SH-SY5Y (cell line): ENCODE data around the gene BPIFB3.

Experiments used
- GATA2 ChIP-seq: IDR thresholded peaks from 2 replicates; pipeline ENCODE4 v1.6.1; 2011; ENCODE audit warnings: mild to moderate bottlenecking, low read depth, low read length
- GATA3 ChIP-seq: IDR thresholded peaks from 2 replicates; pipeline ENCODE4 v1.6.1; 2011; ENCODE audit warnings: low read depth, mild to moderate bottlenecking, low read length, moderate library complexity

The BPIFB3 gene

DNA sequence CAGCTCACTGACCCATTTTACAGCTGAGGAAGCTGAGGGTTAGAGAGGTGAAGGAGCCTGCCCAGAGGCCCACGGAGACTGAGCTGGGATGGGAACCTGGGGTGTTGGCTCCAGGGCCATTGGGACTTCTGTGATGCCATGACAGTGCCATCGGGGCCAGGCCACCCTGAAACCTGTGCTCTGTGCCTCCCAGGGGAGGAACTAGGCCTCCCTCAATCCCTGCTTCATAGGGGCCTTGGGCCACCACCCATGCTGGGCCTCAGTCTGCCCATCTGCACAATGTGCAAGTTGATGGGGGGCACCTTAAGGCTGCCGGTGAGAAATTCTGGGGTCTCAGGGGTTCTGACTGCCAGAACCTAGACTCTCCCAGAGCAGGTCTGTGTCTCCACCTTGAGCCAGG lies 50.6 kb downstream of the BPIFB3 start:
- no peak for TF ChIP-seq GATA2
- no peak for TF ChIP-seq GATA3

DNA sequence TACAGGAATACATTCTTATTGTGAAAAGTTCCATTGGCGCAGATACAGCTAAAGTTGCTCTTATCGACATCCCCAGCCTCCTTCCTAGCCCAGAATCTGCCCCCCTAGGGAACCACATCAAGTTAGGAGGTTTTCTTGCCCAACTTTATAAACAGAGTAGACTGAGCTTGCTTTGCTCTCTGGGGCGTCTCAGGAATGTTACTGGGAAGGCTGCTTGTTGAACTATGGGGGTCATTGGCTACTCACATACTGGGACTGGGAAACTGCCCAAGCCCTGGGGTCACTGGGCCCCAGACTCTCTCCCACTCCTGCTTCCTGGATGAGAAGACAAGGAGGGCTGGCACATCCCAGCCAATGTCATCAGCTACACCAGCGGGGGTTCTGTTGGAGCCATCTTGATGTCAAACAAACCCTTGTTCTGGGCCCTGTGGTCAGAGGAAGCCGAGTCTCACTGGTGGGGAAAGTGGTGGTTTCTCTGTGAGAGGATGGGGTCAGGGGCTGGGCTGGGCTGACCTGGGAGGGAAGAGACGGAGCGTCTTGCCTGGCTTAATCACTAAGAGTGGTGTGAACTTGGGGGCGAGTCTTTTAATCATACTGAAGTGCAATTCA lies 51.7 kb downstream of the BPIFB3 start:
- TF ChIP-seq GATA2 (no peak), GATA3 (no peak)

DNA sequence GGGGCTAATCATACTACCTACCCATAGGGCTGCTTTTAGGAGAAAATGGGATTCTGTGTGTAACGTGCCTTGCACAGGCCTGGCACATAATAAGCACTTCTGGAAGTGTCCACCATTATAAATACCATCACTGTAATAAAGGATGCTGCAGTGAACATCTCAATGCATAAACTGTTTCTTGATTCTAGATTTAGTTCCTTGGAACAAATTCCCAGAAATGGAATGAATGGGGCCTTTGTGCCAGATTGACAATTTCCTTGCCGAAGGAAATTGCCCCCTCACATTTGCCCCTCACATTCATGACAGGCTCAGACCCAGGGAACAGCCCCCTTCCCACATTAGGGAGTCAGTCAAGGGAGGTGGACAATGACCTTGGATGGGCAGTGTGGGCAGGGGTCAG lies 55.0 kb downstream of the BPIFB3 start:
- TF ChIP-seq GATA2 (no peak), GATA3 (no peak)

DNA sequence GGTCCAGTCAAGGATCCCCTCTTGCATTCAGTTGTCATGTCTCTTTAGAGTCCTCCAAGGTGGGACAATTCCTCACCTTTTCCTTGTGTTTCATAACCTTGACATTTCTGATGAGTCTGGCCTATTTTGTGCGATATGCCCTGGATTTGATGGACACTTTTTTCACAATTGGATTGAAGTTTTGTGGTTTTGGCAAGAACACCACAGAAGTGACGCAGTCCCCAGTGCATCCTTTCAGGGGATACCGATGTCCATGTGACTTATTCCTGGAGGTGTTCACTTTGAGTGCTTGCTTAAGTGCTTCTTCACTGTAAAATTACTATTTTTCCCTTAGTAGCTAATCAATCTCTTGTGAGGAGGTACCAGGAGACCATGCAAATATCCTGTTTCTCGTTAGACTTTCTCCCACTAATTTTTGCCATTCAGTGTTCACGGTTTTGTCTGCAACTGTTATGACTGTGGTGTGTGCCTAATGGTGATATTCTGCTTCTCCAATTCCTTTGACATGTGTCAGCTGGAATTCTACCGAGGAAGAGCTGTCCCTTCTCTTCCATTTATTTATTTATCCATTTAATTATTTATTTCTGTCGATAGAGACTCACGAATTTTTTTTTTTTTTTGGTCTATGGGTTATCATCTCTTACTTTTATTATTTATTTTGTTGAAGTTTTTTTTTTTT lies 56.6 kb downstream of the BPIFB3 start:
- TF ChIP-seq GATA3, result no peak
- TF ChIP-seq GATA2, result no peak

DNA sequence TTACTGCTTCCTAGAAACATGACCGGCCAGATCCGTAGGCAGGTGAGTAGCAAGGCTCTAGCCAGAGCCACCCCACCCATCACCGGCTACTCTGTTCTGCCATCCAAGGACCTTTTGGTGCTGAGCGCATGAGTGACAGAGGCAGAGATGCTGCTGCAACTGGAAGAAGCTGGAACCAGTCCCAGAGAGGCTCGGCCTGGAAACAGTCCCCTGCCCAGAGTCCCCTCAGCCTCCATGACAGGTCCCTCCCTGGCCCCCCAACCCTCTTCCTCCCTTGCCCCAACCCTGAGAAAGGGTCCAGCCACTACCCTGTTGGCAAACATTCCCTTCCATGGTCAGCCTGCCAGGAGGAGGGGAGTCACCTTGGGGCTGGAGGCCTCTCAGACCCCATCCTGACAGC lies 57.6 kb downstream of the BPIFB3 start:
- TF ChIP-seq GATA2, result no peak

DNA sequence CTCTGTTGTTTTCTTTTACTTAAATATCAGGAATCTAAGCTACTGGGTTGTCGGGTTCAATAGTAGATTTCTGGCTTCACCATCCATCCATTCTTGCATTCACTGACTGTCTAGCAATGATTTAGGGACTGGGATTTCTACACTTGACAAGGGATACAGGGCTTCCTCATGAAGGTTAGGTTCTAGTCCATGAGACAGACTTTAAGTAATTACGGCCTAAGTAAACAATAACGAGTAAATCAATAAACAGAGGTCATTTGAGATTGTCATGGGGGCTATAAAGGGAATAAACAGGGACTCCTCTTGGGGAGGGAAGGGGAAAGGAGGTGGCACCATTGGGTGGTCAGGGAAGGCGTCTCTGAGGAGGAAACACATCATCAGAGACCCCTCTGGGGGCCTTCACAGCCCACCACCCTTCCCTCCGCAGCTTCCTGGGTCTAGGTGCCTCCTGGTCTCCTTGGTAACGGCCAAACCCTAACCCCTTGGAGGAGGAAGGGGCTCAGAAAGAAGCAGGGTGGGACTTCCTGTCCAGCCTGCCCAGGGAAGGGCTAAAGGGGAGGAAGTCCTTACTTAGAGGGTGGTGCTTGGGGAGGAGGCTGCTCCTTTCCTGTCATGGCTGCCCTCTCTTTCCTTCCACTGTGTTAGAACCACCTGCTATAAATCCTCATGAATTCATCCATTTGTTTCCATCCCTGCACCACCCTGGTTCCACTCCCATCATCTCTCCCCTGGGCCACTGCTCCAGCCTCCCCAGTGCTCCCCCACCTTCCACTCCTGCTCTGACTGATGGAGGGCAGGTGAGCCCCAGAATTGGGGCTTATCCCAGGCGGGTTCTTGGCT lies 59.1 kb downstream of the BPIFB3 start:
- TF ChIP-seq GATA2 (no peak), GATA3 (no peak)

DNA sequence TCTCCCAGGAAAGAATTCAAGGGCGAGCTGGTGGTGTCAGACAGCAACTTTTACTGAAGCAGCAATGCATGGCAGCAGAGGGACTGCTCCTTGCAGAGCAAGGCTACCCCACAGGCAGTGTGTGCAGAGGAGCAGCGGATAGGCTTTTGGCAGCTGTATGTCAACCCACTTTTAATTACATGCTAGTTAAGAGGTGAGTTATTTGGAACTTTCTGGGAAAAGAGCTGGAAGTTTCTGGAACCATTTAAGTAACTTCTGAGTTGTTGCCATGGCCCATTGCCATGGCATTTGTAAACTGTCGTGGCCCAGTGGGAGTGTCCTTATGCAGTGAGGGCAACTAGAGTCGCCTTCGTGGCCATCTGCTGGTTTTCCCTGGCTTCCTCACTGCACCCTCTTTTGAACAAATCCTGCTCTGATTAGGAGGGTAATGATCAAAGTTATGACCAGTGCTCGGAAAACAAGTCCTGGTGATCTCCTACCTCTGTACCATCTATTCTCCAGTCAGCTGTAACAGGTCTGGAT lies 59.7 kb downstream of the BPIFB3 start:
- no peak for TF ChIP-seq GATA3
- TF ChIP-seq GATA2, result no peak

DNA sequence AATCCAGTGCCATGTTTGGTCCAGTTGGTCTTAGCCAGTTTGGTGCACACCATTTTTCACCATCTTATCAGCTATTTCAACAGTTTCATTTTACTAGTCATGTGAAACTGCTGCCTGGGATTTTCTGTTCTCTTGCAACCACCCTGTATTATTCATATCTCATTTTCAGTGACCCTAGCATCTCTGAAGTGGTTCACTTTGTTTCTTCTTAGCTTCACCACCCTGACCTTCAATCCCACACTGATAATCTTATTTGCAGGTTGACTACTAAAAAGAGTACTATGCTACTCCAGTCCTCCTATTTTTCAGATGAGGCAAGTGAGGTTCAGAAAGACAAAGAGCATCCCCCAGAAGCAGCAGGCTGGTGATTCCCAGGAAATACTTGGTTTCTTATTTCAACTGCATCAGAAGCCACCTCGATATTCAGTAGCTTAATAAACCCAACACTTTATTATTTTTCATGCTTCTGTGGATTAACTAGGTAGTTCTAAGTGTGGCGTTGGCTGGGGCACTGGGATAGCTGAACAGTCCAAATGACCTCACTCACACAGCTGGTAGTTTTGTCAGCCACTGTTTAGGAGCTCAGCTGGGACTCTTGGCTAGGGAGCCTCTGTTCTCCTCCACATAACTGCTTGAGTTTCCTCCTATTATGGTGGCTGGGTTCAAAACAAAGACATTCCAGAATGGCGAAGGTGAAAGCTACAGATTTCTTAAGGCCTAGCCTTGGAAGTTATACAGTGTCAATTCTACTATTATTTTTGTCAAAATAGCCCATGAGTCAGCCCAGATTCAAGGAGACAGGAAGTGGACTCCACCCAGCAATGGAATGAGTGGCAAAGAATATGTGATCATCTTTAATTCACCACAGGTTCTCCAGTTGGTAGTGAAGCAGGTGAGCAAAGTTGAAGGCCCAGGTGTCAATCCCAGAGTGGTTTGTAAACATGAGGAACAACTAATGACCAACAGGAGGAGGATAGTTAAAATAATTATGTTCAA lies 66.3 kb downstream of the BPIFB3 start:
- TF ChIP-seq GATA2 (no peak), GATA3 (no peak)

DNA sequence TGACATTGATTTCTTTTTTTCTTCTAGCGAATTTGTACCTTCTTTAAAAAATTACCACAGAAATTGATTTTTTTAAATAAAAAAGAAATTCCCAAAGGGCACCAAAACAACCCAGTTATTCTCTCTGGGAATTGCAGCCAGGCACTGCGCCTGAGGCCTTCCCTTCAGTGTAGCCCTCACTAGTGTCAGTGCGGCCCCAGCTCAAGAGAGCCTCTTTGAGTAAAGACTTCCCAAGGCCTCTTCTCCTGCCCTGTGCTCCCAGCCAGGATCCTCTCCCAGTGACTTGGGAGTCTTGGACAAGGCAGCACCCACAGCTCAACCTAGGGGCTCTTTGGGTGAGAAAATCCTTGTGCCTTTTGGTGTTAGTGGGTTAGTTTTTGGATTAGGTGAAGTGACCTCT lies 67.2 kb downstream of the BPIFB3 start:
- no peak for TF ChIP-seq GATA2
- no peak for TF ChIP-seq GATA3
